Lower leg skin (tissue), 3 donors: ENCODE data around the gene SMIM41.

Experiments used
- POLR2A ChIP-seq, 2 donors: fragments of 450-650 bp; IDR thresholded peaks; one replicate each; pipeline ENCODE4 v1.6.1; 2016 to 2017; ENCODE audit warnings: antibody characterized with exemption in 2 of 2, mild to moderate bottlenecking in 1 of 2, moderate library complexity in 1 of 2
- TF ChIP-seq, protein P1 (sequence below), 3 donors: fragments of 450-650 bp; IDR thresholded peaks; one replicate each; pipeline ENCODE4 v1.5.1; 2016; ENCODE audit warnings: antibody characterized with exemption in 3 of 3, mild to moderate bottlenecking in 3 of 3, moderate library complexity in 2 of 3

DNA sequence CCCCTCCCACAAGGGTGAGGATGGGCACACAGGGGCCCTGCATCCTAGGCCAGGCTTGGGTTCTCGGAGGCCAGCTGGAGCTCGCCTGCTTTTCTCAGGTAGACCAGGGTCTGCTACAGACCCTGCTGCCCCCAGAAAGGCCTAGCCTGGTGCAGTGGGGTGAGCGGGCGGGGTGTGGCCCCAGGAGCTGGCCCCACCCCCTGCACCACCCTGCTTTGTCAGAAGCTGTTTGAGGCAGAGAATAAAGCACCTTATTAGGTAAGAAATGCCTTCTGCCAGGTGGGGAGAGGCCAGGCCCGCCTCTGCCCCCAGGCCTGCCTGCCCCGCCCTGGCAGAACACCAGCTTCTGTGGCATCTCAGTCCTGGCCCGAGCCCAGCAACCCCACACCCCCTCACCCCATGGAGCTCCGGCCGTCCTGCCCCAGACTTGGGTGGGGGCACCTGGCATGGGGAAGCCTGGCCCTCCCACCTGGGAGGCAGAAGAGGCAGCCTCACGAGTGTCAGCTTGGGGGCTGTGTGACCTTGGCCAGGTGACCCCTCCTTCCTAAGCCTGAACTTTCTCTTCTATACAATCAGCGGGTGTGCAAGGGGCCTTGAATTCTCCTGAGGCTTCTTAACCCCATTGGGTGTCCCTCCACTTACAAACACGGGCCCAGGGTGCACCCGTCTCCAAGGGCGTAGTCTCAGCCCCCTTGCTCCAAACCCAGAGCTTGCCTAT, 69.1 kb downstream of the SMIM41 start:
- TF ChIP-seq POLR2A (IDR thresholded peaks at IDR 0.05), result no peak
- TF ChIP-seq, protein P1, sequence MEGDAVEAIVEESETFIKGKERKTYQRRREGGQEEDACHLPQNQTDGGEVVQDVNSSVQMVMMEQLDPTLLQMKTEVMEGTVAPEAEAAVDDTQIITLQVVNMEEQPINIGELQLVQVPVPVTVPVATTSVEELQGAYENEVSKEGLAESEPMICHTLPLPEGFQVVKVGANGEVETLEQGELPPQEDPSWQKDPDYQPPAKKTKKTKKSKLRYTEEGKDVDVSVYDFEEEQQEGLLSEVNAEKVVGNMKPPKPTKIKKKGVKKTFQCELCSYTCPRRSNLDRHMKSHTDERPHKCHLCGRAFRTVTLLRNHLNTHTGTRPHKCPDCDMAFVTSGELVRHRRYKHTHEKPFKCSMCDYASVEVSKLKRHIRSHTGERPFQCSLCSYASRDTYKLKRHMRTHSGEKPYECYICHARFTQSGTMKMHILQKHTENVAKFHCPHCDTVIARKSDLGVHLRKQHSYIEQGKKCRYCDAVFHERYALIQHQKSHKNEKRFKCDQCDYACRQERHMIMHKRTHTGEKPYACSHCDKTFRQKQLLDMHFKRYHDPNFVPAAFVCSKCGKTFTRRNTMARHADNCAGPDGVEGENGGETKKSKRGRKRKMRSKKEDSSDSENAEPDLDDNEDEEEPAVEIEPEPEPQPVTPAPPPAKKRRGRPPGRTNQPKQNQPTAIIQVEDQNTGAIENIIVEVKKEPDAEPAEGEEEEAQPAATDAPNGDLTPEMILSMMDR (IDR thresholded peaks at IDR 0.05), result no peak
